Measurements from ENCODE around the gene SHROOM2. TPM values are rescaled to one million over a fixed set of nuclear protein-coding genes. Genes with fewer than 3 reads are reported as not detected.

Gene SHROOM2
- total and polyA plus RNA-seq, 9 of the 15 experiments (the other 6 are each of a cell fraction or from before 2014, with no cell fraction given) = not detected

GRCh38 chrX:9938516-9938915, 152.3 kb downstream of the SHROOM2 start (continued):
- TF ChIP-seq, protein P1, sequence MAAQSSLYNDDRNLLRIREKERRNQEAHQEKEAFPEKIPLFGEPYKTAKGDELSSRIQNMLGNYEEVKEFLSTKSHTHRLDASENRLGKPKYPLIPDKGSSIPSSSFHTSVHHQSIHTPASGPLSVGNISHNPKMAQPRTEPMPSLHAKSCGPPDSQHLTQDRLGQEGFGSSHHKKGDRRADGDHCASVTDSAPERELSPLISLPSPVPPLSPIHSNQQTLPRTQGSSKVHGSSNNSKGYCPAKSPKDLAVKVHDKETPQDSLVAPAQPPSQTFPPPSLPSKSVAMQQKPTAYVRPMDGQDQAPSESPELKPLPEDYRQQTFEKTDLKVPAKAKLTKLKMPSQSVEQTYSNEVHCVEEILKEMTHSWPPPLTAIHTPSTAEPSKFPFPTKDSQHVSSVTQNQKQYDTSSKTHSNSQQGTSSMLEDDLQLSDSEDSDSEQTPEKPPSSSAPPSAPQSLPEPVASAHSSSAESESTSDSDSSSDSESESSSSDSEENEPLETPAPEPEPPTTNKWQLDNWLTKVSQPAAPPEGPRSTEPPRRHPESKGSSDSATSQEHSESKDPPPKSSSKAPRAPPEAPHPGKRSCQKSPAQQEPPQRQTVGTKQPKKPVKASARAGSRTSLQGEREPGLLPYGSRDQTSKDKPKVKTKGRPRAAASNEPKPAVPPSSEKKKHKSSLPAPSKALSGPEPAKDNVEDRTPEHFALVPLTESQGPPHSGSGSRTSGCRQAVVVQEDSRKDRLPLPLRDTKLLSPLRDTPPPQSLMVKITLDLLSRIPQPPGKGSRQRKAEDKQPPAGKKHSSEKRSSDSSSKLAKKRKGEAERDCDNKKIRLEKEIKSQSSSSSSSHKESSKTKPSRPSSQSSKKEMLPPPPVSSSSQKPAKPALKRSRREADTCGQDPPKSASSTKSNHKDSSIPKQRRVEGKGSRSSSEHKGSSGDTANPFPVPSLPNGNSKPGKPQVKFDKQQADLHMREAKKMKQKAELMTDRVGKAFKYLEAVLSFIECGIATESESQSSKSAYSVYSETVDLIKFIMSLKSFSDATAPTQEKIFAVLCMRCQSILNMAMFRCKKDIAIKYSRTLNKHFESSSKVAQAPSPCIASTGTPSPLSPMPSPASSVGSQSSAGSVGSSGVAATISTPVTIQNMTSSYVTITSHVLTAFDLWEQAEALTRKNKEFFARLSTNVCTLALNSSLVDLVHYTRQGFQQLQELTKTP (IDR thresholded peaks at IDR 0.05; ENCODE audit: low read depth in 1 of 2, partially characterized antibody in 2 of 2) = no peak
- TF ChIP-seq, protein P2, sequence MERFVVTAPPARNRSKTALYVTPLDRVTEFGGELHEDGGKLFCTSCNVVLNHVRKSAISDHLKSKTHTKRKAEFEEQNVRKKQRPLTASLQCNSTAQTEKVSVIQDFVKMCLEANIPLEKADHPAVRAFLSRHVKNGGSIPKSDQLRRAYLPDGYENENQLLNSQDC (CRISPR knock-in tag; IDR thresholded peaks at IDR 0.05) = no peak

DNA sequence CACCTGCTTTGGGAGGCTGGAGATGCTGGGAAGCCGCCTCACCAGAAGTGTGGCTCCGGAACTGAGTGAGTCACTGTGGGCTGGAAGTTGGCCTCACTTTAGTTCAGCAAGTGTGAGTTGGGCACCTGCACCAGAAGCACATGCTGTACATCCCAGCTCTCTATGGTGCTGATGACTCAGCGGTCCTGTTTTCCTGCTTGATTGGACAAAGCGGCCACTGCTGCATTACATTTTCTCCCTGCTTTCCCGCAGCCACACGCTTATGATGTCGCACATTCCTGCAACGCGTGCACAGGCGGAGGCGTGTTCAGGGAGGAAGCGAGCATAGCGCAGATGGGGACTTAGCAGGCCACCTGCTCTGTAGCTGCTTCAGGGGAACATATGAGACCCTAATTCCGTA, 154.2 kb downstream of the SHROOM2 start:
- ATAC-seq = no peak
- H3K27ac ChIP-seq (ENCODE audit: extremely low read depth, low read depth, low read length) = no peak overlapping the region
- peak in 1 of 4 experiments; percentile 0 for DNase-seq (ENCODE audit: extremely low read depth in 1 of 4, low spot score in 3 of 4)
- ChIA-PET POLR2A (no interaction called here), CTCF (ENCODE audit: low intra/inter-chr PET ratio) (no interaction called here)
- no peak for FAIRE-seq
- H3K9ac ChIP-seq (ENCODE audit: insufficient read depth in 1 of 2, low read depth in 2 of 2, low read length in 2 of 2) = no peak overlapping the region
- no peak overlapping the region for H3K4me3 ChIP-seq
- no peak overlapping the region for H2AFZ ChIP-seq (ENCODE audit: low read depth, low read length)
- in situ Hi-C loops (cut with MboI) (no loop called here), intact Hi-C loops (cut with micrococcal nuclease) (no loop called here)
- H3K9me3 ChIP-seq (replicated peaks; ENCODE audit: control insufficient read depth, insufficient read depth, low read depth, low read length) = no peaks in the 10 kb centered on the region
- BruUV-seq (replicated peaks) = no TSS peak
- no peaks in the 10 kb centered on the region for H3K9me1 ChIP-seq (ENCODE audit: control insufficient read depth, insufficient read depth, low read length)
- H3K36me3 ChIP-seq (ENCODE audit: control insufficient read depth, insufficient read depth, low read length) = no peaks in the 10 kb centered on the region
- WGBS (ENCODE audit: insufficient coverage, low coverage, missing lambda C conversion rate) = 3% methylated on average over 9 of the region's 14 CpGs
- H4K20me1 ChIP-seq (replicated peaks; ENCODE audit: control insufficient read depth, insufficient read depth, low read length) = no peaks in the 10 kb centered on the region
- H3K4me2 ChIP-seq (ENCODE audit: insufficient read depth, low read length) = no peak overlapping the region
- H3K27me3 ChIP-seq (ENCODE audit: control insufficient read depth in 2 of 2, insufficient read depth in 2 of 2, low read length in 2 of 2) = peaks cover 0 to 30% of the 10 kb centered on the region in 2 experiments; a peak in 2 of 5 replicates
- no peaks in the 10 kb centered on the region for H3K79me2 ChIP-seq (ENCODE audit: control insufficient read depth, insufficient read depth, low read length)
- H3K4me1 ChIP-seq (replicated peaks in 1 of 2; ENCODE audit: control insufficient read depth in 2 of 2, insufficient read depth in 2 of 2, low read length in 2 of 2) = no peaks in the 10 kb centered on the region
- TF ChIP-seq, protein P3, sequence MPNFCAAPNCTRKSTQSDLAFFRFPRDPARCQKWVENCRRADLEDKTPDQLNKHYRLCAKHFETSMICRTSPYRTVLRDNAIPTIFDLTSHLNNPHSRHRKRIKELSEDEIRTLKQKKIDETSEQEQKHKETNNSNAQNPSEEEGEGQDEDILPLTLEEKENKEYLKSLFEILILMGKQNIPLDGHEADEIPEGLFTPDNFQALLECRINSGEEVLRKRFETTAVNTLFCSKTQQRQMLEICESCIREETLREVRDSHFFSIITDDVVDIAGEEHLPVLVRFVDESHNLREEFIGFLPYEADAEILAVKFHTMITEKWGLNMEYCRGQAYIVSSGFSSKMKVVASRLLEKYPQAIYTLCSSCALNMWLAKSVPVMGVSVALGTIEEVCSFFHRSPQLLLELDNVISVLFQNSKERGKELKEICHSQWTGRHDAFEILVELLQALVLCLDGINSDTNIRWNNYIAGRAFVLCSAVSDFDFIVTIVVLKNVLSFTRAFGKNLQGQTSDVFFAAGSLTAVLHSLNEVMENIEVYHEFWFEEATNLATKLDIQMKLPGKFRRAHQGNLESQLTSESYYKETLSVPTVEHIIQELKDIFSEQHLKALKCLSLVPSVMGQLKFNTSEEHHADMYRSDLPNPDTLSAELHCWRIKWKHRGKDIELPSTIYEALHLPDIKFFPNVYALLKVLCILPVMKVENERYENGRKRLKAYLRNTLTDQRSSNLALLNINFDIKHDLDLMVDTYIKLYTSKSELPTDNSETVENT (CRISPR knock-in tag; IDR thresholded peaks at IDR 0.05) = no peak
- TF ChIP-seq ZNF449 (CRISPR knock-in tag; IDR thresholded peaks at IDR 0.05) = no peak
- no peak for TF ChIP-seq PHF20 (IDR thresholded peaks at IDR 0.05; ENCODE audit: partially characterized antibody)
- no peak for TF ChIP-seq NBN (IDR thresholded peaks at IDR 0.05; ENCODE audit: low read depth)
- TF ChIP-seq MAFG (tag; conservative IDR thresholded peaks at IDR 0.05) = 0 out of 2 replicates have a peak, but pooled peaks have one; percentile 8
- no peak for TF ChIP-seq MXI1 (IDR thresholded peaks at IDR 0.05; ENCODE audit: low read depth, low read length)
